Measurements from ENCODE around the gene CDO1. TPM values are rescaled to one million over a fixed set of nuclear protein-coding genes. Genes with fewer than 3 reads are reported as not detected.
A peak's percentile ranks its signal among the peaks of the same experiment; 100 is the strongest.

CDO1 gene
- total RNA-seq, 2 experiments from 2014 or later, result 0.19 to 0.34 TPM

GRCh38 chr5:115840873-115841272, 24.4 kb upstream of the CDO1 start:
- peaks cover 38% of the 10 kb centered on the region for H3K36me3 Mint-ChIP-seq (ENCODE audit: low read depth)
- H3K27me3 Mint-ChIP-seq, result no peaks in the 10 kb centered on the region
- no peak for TF ChIP-seq CTCF (IDR thresholded peaks at IDR 0.05)
- peak overlapping the region; percentile 85 to 97 for H3K27ac ChIP-seq (ENCODE audit: low read depth in 1 of 2, low read length in 2 of 2)
- H3K4me3 Mint-ChIP-seq, result peak overlapping the region; percentile 98
- peaks cover 25% of the 10 kb centered on the region for H3K4me1 ChIP-seq (ENCODE audit: insufficient read depth, low read length)
- no peaks in the 10 kb centered on the region for H3K9me3 Mint-ChIP-seq
- no peaks in the 10 kb centered on the region for H3K9me3 ChIP-seq (ENCODE audit: control insufficient read depth in 1 of 2, insufficient read depth in 1 of 2, low read length in 2 of 2)
- peak in 1 of 14 experiments; percentile 7 for DNase-seq
- H3K4me1 Mint-ChIP-seq (ENCODE audit: low read depth), result peaks cover 76% of the 10 kb centered on the region
- peak overlapping the region; percentile 71 for H3K4me3 ChIP-seq (ENCODE audit: low read length)
- peak overlapping the region; percentile 97 for H3K27ac Mint-ChIP-seq
- H3K36me3 ChIP-seq (ENCODE audit: insufficient read depth, low read length), result peaks cover 25% of the 10 kb centered on the region
- no peak for ATAC-seq (ENCODE audit: poor library complexity)
- H3K27me3 ChIP-seq (ENCODE audit: control insufficient read depth in 1 of 2, insufficient read depth in 2 of 2, low read length in 2 of 2), result no peaks in the 10 kb centered on the region
- CTCF ChIA-PET, result no interaction called here
- intact Hi-C loops (cut with DNase I, micrococcal nuclease), result loop anchor here (2.0 to 10.0 kb wide), 6 partner anchors 214 to 674 kb away; partner anchors contain the start of genes FEM1C (in 2 of the 2), CCDC112 (in 1 of the 2), TMED7 (in 1 of the 2) and TRIM36 (in 1 of the 2)
- POLR2A ChIA-PET, result interaction anchor here (1.1 to 2.7 kb wide), 8 partner anchors 13 to 545 kb away, joined by 3 to 16 read pairs (median 8); partner anchors contain the start of genes CCDC112, COMMD10, FEM1C and TMED7

- H3K4me1 ChIP-seq (ENCODE audit: insufficient read depth, low read length), result peaks cover 25% of the 10 kb centered on the region
- no peak overlapping the region for H3K27ac ChIP-seq (ENCODE audit: low read depth in 1 of 2, low read length in 2 of 2)
- H3K9me3 ChIP-seq (ENCODE audit: control insufficient read depth in 1 of 2, insufficient read depth in 1 of 2, low read length in 2 of 2), result no peaks in the 10 kb centered on the region
- Mint-ChIP-seq H3K4me1 (ENCODE audit: low read depth) (peaks cover 66% of the 10 kb centered on the region), H3K27ac (peak overlapping the region; percentile 97), H3K4me3 (peak overlapping the region; percentile 98), H3K36me3 (ENCODE audit: low read depth) (peaks cover 56% of the 10 kb centered on the region), H3K27me3 (no peaks in the 10 kb centered on the region), H3K9me3 (no peaks in the 10 kb centered on the region)
- intact Hi-C loops (cut with DNase I, micrococcal nuclease), result loop anchor here (1.0 to 5.0 kb wide), 5 partner anchors 204 to 532 kb away; partner anchors contain the start of gene COMMD10 (in 1 of the 2)
- ATAC-seq (ENCODE audit: poor library complexity), result peak; percentile 37
- H3K27me3 ChIP-seq (ENCODE audit: control insufficient read depth in 1 of 2, insufficient read depth in 2 of 2, low read length in 2 of 2), result no peaks in the 10 kb centered on the region
- peaks cover 43% of the 10 kb centered on the region for H3K36me3 ChIP-seq (ENCODE audit: insufficient read depth, low read length)
- peak in 6 of 14 experiments; percentile 18 to 79 (median 57) for DNase-seq
- peak; percentile 59 for TF ChIP-seq CTCF (IDR thresholded peaks at IDR 0.05)
- H3K4me3 ChIP-seq (ENCODE audit: low read length), result no peak overlapping the region
- ChIA-PET POLR2A (interaction anchor here (1.0 kb wide), 1 partner anchor 204 kb away, joined by 4 read pairs; no protein-coding TSS in a partner anchor), CTCF (interaction anchor here (0.6 to 1.8 kb wide), 4 partner anchors 203 to 570 kb away, joined by 3 to 9 read pairs (median 4); no protein-coding TSS in a partner anchor)
These were observed 22.5 kb upstream of the CDO1 start for GRCh38 chr5:115838885-115839518.

DNA sequence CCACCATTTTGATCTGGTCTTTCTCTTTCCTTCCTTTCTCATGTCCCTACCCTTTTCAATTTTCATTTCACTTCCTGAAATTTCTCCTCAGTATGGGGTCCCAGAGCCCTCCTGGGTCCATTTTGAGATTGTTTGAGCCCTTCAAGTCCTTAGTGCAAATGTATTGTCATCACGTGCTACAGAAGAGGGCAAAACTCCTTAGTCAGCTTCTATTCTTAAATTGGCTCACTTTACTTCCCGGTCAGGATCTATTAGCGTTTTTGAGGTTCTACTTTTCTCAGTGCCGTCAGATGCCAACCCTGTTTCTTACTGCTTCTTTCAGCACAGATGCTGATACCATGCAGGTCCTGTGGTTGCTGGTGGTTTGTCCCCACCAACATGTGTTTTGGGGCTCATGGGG, 19.0 kb upstream of the CDO1 start:
- H3K27me3 Mint-ChIP-seq, result no peaks in the 10 kb centered on the region
- no peak for TF ChIP-seq CTCF (IDR thresholded peaks at IDR 0.05)
- ChIA-PET POLR2A (interaction anchor here (0.8 kb wide), 1 partner anchor 8 kb away, joined by 3 read pairs; no protein-coding TSS in a partner anchor), CTCF (no interaction called here)
- Histone ChIP-seq H3K36me3 (ENCODE audit: insufficient read depth, low read length) (peaks cover 69% of the 10 kb centered on the region), H3K9me3 (ENCODE audit: control insufficient read depth in 1 of 2, insufficient read depth in 1 of 2, low read length in 2 of 2) (no peaks in the 10 kb centered on the region), H3K27ac (ENCODE audit: low read depth in 1 of 2, low read length in 2 of 2) (no peak overlapping the region), H3K4me1 (ENCODE audit: insufficient read depth, low read length) (peaks cover 13% of the 10 kb centered on the region), H3K4me3 (ENCODE audit: low read length) (no peak overlapping the region), H3K27me3 (ENCODE audit: control insufficient read depth in 1 of 2, insufficient read depth in 2 of 2, low read length in 2 of 2) (no peaks in the 10 kb centered on the region)
- DNase-seq (no peak), ATAC-seq (ENCODE audit: poor library complexity) (no peak)
- H3K36me3 Mint-ChIP-seq (ENCODE audit: low read depth), result peaks cover 78% of the 10 kb centered on the region
- H3K4me1 Mint-ChIP-seq (ENCODE audit: low read depth), result peaks cover 45% of the 10 kb centered on the region
- intact Hi-C loops (cut with DNase I, micrococcal nuclease), result loop anchor here (5.0 kb wide), 2 partner anchors 252 to 528 kb away; partner anchors contain the start of gene COMMD10 (in 1 of the 2)
- no peak overlapping the region for H3K27ac Mint-ChIP-seq
- no peaks in the 10 kb centered on the region for H3K9me3 Mint-ChIP-seq
- no peak overlapping the region for H3K4me3 Mint-ChIP-seq

Measured in CD4-positive, alpha-beta T cell (primary cell).